ENCODE results near the gene SF3A1.
"Not testable (repeated sequence)": the region's sequence is repeated elsewhere in the genome, so short reads cannot be mapped to it uniquely, and the experiment has no call there.

Gene SF3A1

GRCh38 chr22:30347255-30347892 is 9.3 kb downstream of the SF3A1 start:
- no peak for DNase-seq

- DNase-seq: no peak
Measured at GRCh38 chr22:30344447-30345200, 12.1 kb downstream of the SF3A1 start.

- no peak for DNase-seq
Measured at GRCh38 chr22:30340911-30341685, 15.6 kb downstream of the SF3A1 start.

- no peak for DNase-seq
Measured at GRCh38 chr22:30338802-30339201, 17.9 kb downstream of the SF3A1 start.

GRCh38 chr22:30338341-30338740 is 18.4 kb downstream of the SF3A1 start:
- DNase-seq: not testable (repeated sequence)

GRCh38 chr22:30337461-30337778 is 19.3 kb downstream of the SF3A1 start:
- no peak for DNase-seq

GRCh38 chr22:30336752-30337460 is 19.8 kb downstream of the SF3A1 start:
- DNase-seq: no peak

GRCh38 chr22:30335236-30335635 is 21.5 kb downstream of the SF3A1 start:
- DNase-seq: no peak

- DNase-seq: no peak
Measured at GRCh38 chr22:30334646-30335045, 22.0 kb downstream of the SF3A1 start.

GRCh38 chr22:30333707-30334087 is 23.0 kb downstream of the SF3A1 start:
- DNase-seq: no peak

GRCh38 chr22:30332994-30333706 is 23.5 kb downstream of the SF3A1 start:
- DNase-seq: no peak

- DNase-seq: no peak
Measured at GRCh38 chr22:30332551-30332950, 24.1 kb downstream of the SF3A1 start.

- peak; percentile 46 for DNase-seq
Measured at GRCh38 chr22:30328466-30329049, 28.1 kb downstream of the SF3A1 start.

GRCh38 chr22:30327864-30328345 is 28.8 kb downstream of the SF3A1 start:
- no peak for DNase-seq

- DNase-seq: peak; percentile 90
Measured at GRCh38 chr22:30326706-30327362, 29.9 kb downstream of the SF3A1 start, which contains the start of gene TBC1D10A. Gene TBC1D10A, minus strand, starts transcription at chr22:30326941. Its CDS starts 60 bp downstream, at chr22:30326881.

GRCh38 chr22:30326255-30326705 is 30.4 kb downstream of the SF3A1 start:
- DNase-seq: no peak

GRCh38 chr22:30325724-30326254 is 30.9 kb downstream of the SF3A1 start:
- DNase-seq: no peak

GRCh38 chr22:30325065-30325720 is 31.5 kb downstream of the SF3A1 start:
- peak; percentile 86 for DNase-seq

GRCh38 chr22:30324014-30324730 is 32.5 kb downstream of the SF3A1 start:
- DNase-seq: peak; percentile 77

All from fibroblast of skin of scalp (primary cell).